SH-SY5Y (cell line): Measurements from ENCODE around the gene KSR1.

Source experiments
- GATA2 ChIP-seq: IDR thresholded peaks from 2 replicates; pipeline ENCODE4 v1.6.1; 2011; ENCODE audit warnings: mild to moderate bottlenecking, low read depth, low read length
- GATA3 ChIP-seq: IDR thresholded peaks from 2 replicates; pipeline ENCODE4 v1.6.1; 2011; ENCODE audit warnings: low read depth, mild to moderate bottlenecking, low read length, moderate library complexity

DNA sequence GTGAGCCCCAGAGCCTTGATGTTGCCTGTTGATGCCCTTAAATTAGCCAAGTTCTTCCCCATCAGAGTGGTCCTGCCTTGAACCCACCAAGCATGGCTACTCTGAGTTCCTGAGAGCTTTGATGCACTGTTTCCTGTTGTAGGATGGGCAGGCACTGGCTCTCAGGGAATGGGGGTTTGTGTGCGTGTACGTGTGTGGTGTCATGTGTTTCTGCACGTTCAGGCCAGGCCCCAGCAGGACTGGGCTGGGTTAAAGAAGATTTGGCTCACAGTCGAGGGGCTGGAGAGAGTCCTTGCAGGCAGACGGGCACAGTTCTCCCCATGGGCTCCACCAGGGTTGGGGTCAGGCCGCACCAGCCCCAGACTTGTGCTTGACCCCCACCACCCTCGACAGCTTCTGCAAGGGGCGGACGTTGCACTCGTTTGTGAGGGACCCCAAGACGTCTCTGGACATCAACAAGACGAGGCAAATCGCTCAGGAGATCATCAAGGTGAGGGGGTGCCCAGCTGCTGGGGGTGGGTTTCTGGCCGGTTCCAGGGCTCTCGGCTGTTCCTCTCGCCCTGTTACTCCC is 151.4 kb downstream of the KSR1 start:
- TF ChIP-seq GATA3: no peak
- TF ChIP-seq GATA2: no peak
